Measurements from ENCODE around the gene TSC2. TPM values are rescaled to one million over a fixed set of nuclear protein-coding genes. Genes with fewer than 3 reads are reported as not detected.
"Not testable (repeated sequence)": the region's sequence is repeated elsewhere in the genome, so short reads cannot be mapped to it uniquely, and the experiment has no call there.

TSC2 gene
- total RNA-seq, 1 experiment from 2014 or later: 24.1 TPM

GRCh38 chr16:2008009-2008526 lies 39.7 kb upstream of the TSC2 start:
- no peaks in the 10 kb centered on the region for H3K9me3 ChIP-seq
- peak; percentile 94 for DNase-seq
- H3K36me3 ChIP-seq: peaks cover 62% of the 10 kb centered on the region
- H3K27me3 ChIP-seq: no peaks in the 10 kb centered on the region
- peak overlapping the region; percentile 82 for H3K4me3 ChIP-seq

DNA sequence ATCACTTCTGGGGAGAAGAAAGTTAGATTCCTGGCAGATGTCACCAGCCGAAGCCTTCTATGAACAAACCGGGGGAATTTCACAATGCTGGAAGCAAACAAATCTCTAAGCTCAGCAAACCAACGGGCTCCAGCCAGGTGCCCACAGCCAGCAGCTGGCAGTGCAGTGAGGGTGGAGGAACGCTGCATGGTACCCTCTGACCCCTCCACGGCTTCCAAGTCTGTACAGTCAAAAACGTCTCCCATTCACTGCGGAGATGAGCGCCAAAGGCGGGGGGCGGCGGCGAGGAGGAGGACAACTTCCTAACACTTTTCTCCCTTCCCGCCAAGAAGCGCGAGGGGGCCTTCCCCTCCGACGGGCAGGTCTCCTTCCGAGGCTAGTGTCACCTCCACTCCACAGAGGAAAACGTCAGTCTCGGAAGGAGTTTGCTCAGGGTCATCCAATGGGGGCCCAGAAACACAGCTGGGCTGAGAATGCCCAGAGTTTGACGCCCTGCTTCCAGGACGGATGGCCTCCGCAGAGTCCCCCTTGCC lies 39.1 kb upstream of the TSC2 start:
- Histone ChIP-seq H3K36me3 (peaks cover 56% of the 10 kb centered on the region), H3K27me3 (no peaks in the 10 kb centered on the region), H3K9me3 (no peaks in the 10 kb centered on the region), H3K4me3 (peak overlapping the region; percentile 82)
- DNase-seq: peak; percentile 60

DNA sequence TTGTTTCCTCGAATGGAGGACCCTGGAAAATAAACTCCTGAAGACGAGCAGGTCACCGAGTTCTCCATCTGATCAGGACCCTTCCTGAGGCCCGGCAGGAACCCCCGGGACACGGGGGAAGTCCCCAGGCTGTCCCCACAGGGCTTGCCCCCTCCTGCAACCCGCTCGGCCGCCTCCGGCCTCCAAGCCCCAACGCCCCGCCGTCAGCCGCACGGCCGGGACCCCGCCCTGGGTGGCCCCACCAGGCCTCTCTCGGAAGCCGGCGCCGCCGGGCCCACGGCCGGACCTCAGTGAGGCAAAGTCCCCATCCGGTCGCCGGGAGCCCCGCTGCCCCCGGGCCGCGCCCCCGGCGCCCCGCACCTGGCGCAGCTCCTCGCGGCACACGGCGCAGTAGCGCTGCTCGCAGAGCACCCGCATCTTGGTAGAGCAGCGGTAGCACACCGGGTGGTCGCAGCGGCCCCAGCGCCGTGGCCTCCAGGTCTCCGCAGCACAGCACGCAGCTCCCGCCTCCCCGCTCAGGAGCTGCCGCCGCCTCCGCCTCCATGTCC lies 38.5 kb upstream of the TSC2 start:
- no peaks in the 10 kb centered on the region for H3K27me3 ChIP-seq
- no peaks in the 10 kb centered on the region for H3K9me3 ChIP-seq
- H3K36me3 ChIP-seq: peaks cover 50% of the 10 kb centered on the region
- no peak for DNase-seq
- peak overlapping the region; percentile 82 for H3K4me3 ChIP-seq

- peaks cover 43% of the 10 kb centered on the region for H3K36me3 ChIP-seq
- peak; percentile 88 for DNase-seq
- H3K27me3 ChIP-seq: no peaks in the 10 kb centered on the region
- peak within 1 kb of the TSS; percentile 82 for H3K4me3 ChIP-seq
- H3K9me3 ChIP-seq: no peaks in the 10 kb centered on the region
Measured at GRCh38 chr16:2009791-2010510, 37.8 kb upstream of the TSC2 start, which contains the start of gene ZNF598. Gene ZNF598, minus strand, starts transcription at chr16:2009821.

- DNase-seq, H3K9me3 ChIP-seq, H3K4me3 ChIP-seq, H3K27me3 ChIP-seq: not testable (repeated sequence)
- H3K36me3 ChIP-seq: peaks cover 27% of the 10 kb centered on the region
Measured at GRCh38 chr16:2011726-2012125, 36.1 kb upstream of the TSC2 start.

DNA sequence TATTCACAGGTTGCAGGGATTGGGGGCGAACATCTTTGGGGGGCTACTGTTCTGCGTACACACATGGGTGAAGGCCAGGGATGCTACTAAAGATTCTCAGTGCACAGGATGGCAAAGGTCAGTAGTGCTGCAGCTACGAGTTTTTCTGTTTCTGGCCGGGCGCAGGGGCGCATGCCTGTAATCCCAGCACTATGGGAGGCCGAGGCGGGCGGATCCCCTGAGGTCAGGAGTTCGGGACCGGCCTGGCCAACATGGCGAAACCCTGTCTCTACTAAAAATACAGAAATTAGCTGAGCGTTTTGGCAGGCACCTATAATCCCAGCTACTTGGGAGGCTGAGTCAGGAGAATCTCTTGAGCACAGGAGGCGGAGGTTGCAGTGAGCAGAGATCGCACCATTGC lies 34.3 kb upstream of the TSC2 start:
- H3K27me3 ChIP-seq: no peaks in the 10 kb centered on the region
- H3K36me3 ChIP-seq: peaks cover 9% of the 10 kb centered on the region
- DNase-seq: peak; percentile 37
- H3K4me3 ChIP-seq: no peak overlapping the region
- H3K9me3 ChIP-seq: no peaks in the 10 kb centered on the region

DNA sequence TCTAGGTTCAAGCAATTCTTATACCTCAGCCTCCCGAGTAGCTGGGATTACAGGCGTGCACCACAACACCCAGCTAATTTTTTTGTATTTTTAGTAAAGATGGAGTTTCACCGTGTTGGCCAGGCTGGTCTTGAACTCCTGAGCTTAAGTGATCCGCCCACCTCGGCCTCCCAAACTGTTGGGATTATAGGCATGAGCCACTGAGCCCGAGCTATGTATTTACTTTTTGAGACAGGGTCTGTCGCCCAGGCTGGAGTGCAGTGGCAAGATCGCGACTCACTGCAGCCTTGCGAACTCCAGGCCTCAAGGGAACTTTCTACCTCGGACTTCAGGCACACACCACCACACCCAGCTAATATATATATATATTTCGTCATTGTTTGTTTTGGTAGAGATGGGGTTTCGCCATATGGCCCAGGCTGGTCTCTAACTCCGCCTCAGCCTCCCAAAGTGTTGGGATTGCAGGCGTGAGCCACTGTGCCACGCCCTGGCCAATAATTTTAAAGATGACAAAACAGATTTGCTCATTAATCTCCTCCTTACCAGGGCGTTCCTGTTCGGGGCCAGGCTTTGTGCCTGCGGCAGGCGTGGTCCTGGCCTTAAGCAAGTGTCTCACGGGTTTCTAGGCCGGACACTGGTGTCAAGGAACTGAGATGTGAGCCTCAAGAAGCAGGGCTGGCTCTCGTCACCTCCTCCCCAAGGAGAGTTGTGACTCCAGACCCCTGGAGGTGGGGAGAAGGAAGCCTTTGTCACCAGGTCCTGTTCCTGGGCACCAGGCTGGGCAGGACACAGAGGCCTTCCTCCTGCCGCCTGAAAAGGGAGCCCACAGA lies 32.5 kb upstream of the TSC2 start:
- H3K9me3 ChIP-seq: no peaks in the 10 kb centered on the region
- H3K27me3 ChIP-seq: no peaks in the 10 kb centered on the region
- peak; percentile 95 for DNase-seq
- no peak overlapping the region; the same call in 1 of the 2 replicates for H3K4me3 ChIP-seq
- no peaks in the 10 kb centered on the region for H3K36me3 ChIP-seq

DNA sequence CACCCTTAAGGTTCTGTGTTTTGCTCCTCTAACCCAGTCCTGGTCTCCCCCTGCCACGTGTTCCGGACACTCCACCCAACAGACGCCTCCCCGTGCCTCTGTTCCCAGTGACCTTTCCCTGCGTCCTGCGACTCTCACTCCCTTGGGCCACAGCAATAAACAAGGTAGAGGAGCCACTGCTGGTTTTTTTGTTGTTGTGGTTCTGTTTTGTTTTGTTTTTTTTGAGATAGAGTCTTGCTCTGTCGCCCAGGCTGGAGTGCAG lies 31.9 kb upstream of the TSC2 start:
- no peak for DNase-seq
- no peaks in the 10 kb centered on the region for H3K9me3 ChIP-seq
- no peaks in the 10 kb centered on the region for H3K27me3 ChIP-seq
- no peaks in the 10 kb centered on the region for H3K36me3 ChIP-seq
- H3K4me3 ChIP-seq: no peak overlapping the region; the same call in 1 of the 2 replicates

GRCh38 chr16:2016407-2016922 lies 31.3 kb upstream of the TSC2 start:
- H3K9me3 ChIP-seq: no peaks in the 10 kb centered on the region
- no peak overlapping the region for H3K4me3 ChIP-seq
- H3K27me3 ChIP-seq: no peaks in the 10 kb centered on the region

DNA sequence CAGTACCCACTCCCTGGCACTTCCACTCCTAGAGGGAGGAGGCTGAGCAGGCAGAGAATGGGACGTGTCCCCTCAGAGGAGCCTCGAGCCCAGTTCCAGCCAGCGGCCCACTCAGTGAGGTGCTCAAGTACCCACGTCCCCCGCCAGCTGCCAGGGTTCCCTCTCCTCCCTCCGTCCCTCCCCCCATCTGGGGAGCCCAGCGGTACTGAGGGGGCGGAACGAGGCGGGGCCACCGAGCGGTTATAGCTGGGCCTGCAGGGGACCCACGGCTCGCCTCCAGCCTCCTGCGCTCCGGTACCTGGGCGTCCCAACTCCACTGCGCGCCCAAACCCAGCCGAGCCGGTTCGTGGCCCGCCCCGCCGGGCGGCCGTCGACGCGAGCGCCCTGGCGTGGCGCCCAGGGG lies 28.3 kb upstream of the TSC2 start, which contains the start of gene NPW:
Gene NPW, plus strand, starts transcription at position 268 of the 403 bp plus-strand sequence.
- Histone ChIP-seq H3K4me3 (no peak within 1 kb of the TSS), H3K36me3 (no peaks in the 10 kb centered on the region), H3K27me3 (no peaks in the 10 kb centered on the region), H3K9me3 (no peaks in the 10 kb centered on the region)
- no peak for DNase-seq

More at GRCh38 chr16:2016407-2016922, 31.3 kb upstream of the TSC2 start:
- DNase-seq: no peak
- H3K36me3 ChIP-seq: no peaks in the 10 kb centered on the region

DNA sequence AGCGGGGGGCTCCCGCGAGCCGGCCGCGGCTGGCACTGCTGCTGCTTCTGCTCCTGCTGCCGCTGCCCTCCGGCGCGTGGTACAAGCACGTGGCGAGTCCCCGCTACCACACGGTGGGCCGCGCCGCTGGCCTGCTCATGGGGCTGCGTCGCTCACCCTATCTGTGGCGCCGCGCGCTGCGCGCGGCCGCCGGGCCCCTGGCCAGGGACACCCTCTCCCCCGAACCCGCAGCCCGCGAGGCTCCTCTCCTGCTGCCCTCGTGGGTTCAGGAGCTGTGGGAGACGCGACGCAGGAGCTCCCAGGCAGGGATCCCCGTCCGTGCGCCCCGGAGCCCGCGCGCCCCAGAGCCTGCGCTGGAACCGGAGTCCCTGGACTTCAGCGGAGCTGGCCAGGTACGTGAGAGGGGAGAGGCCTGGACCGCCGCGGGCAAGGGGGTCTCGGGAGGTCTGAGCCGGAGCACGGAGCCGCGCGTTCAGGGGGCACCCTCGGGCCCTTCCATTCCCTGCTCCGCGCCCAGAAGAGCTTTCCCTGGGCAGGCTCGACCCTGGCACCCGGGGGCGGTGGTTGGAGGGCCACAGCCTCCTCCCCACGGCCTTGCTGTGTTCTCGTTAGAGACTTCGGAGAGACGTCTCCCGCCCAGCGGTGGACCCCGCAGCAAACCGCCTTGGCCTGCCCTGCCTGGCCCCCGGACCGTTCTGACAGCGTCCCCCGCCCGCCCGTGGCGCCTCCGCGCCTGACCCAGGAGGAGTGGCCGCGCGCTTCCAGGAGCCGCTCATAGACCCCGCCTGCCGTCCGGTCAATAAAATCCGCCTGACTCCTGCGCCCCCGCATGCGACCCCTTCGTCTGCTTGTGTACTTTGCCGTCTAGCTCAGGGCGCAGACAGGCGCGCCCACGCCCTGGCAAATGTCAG lies 27.6 kb upstream of the TSC2 start:
- no peaks in the 10 kb centered on the region for H3K36me3 ChIP-seq
- H3K4me3 ChIP-seq: no peak overlapping the region

GRCh38 chr16:2022723-2023091 lies 25.1 kb upstream of the TSC2 start:
- DNase-seq: peak; percentile 60
- no peak overlapping the region for H3K4me3 ChIP-seq
- H3K27me3 ChIP-seq: no peaks in the 10 kb centered on the region
- no peaks in the 10 kb centered on the region for H3K36me3 ChIP-seq
- no peaks in the 10 kb centered on the region for H3K9me3 ChIP-seq

More for the DNA sequence above, 27.6 kb upstream of the TSC2 start:
- H3K27me3 ChIP-seq: no peaks in the 10 kb centered on the region
- no peaks in the 10 kb centered on the region for H3K9me3 ChIP-seq
- DNase-seq: no peak

DNA sequence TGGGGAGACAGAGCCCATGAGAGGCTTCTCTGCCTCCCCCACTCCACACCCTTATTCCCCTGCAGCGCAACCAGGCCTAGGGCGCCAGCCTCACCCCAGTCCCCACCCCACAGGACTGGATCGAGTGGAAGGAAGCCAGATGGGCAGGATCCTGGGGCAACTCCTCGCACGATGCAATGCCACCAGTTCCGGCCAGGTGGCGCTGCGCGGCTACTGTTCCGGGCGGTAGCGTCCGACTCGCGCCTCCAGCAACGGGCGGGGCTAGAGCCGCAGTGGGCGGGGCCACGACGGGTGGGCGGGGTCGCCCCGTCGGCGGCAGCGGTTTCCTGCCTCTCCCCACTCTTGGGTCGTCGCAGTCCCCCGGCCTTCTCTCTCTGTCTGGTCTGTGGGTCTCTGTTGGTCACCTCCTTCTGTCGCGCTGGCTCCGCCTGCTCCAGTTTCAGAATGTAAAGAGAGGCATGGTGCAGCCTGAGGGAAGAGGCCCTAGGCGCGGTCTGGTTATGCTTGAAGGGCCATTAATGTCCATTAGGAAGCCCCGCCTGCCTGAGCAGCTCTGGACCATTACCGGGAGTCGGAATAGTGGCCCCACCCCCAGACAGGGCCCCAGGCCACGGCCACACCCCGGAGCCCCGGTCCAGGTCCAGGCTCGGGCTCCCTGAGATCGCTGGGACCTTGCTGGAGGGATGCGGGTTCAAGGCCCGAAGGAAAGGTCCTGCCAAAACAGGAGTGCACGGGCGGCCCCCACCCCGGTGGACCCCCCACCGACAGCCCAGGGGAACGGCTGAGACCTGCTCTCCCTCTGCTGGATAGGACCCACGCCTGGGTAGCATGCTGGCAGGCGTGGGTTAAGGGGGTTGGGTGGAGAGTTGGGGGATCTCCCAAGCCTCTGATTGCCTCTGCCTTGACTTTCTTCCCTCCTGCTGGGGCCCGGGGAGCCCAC lies 24.4 kb upstream of the TSC2 start:
- H3K27me3 ChIP-seq: no peaks in the 10 kb centered on the region
- H3K4me3 ChIP-seq: 0 out of 2 replicates have a peak overlapping the region, but pooled peaks have one; percentile 17
- no peaks in the 10 kb centered on the region for H3K9me3 ChIP-seq
- DNase-seq: peak; percentile 91
- no peaks in the 10 kb centered on the region for H3K36me3 ChIP-seq

- no peaks in the 10 kb centered on the region for H3K36me3 ChIP-seq
- H3K9me3 ChIP-seq: no peaks in the 10 kb centered on the region
- H3K27me3 ChIP-seq: no peaks in the 10 kb centered on the region
- no peak for DNase-seq
- H3K4me3 ChIP-seq: no peak overlapping the region
Measured at GRCh38 chr16:2024032-2024420, 23.8 kb upstream of the TSC2 start.

- no peaks in the 10 kb centered on the region for H3K27me3 ChIP-seq
- H3K4me3 ChIP-seq: no peak overlapping the region
- no peaks in the 10 kb centered on the region for H3K36me3 ChIP-seq
- H3K9me3 ChIP-seq: no peaks in the 10 kb centered on the region
- DNase-seq: no peak
Measured at GRCh38 chr16:2025251-2025650, 22.5 kb upstream of the TSC2 start.
